GM10266 (cell line): ENCODE measurements around the gene PIGK.

ENCODE experiments used
- DNase-seq: peaks from one replicate; pipeline ENCODE4 v3.0.0; 2012; ENCODE audit errors: extremely low spot score
- CTCF ChIP-seq: IDR thresholded peaks from 2 replicates; pipeline ENCODE4 v1.5.1; 2012; ENCODE audit warnings: mild to moderate bottlenecking, low read depth; ENCODE audit not compliant: control insufficient read depth, insufficient read depth; ENCODE audit errors: missing control alignments

The PIGK gene

DNA sequence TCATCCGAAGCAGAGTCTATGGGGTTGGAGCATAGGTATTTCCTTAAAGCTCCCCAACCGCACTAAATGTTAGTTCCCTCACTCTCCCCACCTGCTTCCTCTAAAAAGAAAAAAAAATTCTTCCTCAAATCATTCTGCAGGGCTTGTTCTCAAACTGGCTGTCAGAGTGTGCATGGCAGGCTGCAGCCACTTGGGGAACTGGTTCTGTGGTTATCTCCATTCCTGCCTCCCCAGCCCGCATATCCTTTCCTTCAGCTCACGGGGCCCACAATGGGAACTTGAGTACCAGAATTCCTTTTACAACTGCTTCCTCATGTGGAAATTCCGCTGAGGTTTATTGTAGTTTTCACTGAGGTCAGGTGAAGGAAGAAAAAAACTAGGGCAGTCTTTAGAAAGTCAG, 159.2 kb downstream of the PIGK start:
- no peak for DNase-seq
- TF ChIP-seq CTCF: no peak

- no peak for DNase-seq
- TF ChIP-seq CTCF: no peak
Measured at GRCh38 chr1:77057994-77058585, 161.1 kb downstream of the PIGK start.

- no peak for DNase-seq
- TF ChIP-seq CTCF: no peak
Measured at GRCh38 chr1:77056525-77056924, 162.7 kb downstream of the PIGK start.

DNA sequence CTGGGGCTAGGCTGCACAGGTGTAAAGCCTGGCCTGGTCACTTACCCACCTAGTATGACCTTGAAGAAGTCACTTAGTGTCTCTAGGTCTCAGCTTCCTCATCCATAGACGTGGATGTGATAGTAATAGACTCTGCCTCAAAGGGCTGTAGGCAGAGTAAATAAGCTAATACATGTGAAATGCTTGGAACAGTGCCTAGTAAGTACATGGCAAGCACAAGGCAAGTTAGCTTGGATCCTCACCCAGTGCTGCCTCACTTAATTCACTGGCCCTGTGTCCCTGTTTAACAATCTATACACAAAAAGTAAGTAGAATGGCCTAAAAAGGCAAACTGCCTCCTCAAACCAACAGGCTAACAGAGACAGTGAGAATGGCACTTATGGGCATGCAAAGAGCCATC, 167.8 kb downstream of the PIGK start:
- TF ChIP-seq CTCF: no peak
- DNase-seq: no peak

DNA sequence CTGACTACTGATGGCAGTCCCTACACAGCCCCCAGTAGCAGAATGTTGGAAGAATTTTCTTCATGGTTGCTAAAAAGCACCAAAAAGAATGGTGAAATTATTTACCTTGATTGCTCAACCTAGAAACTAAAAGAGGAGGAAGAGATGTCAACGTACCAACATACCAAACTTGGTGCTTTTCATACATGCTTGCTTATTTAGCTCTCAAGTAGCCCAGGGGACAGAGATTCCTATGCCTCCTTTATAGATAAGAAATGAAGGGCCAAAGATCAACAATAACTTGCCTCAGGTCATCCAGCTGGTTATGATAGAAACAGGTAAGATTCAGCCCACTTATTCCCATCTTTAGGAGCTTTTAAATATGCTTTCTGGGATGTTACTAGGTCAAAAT, 170.6 kb downstream of the PIGK start:
- TF ChIP-seq CTCF: no peak
- no peak for DNase-seq

DNA sequence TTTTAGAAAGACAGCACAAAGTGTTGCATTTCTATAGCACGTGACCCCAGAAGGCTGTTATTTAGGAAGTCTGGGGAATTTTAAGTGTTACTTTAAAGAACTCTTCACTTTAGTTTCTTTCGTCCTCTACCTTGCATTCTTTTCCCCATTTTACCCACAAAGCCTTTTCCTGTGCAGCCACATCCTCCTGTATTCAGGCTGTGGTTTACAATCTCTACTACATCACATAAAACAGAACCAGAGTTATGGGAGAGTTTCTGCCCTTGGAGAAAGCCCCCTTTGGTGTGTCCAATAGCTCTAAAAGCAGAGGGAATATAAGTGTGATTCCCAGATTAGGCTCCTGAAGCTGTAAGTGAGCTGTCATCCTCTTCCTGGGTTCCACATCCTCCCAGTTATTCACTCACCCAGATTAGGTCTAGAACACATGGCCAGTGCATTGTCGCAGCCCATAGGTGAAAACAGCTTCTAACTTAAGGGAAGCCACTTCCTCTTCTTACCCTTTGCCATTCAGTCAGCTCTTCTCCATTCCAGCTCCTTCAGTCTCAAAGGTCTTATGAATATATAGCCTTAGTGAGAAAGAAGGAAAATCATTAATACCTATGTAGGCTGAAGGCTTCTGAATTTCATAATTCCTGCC, 171.1 kb downstream of the PIGK start:
- TF ChIP-seq CTCF: no peak
- no peak for DNase-seq

- no peak for DNase-seq
- TF ChIP-seq CTCF: no peak
Measured at GRCh38 chr1:77047575-77047974, 171.7 kb downstream of the PIGK start.
